IMR-90 (cell line): ENCODE results near the gene TRAPPC5. TPM values are rescaled to one million over a fixed set of nuclear protein-coding genes. Genes with fewer than 3 reads are reported as not detected.

ENCODE experiments used
- ATAC-seq: fragments of 200-7000 bp; cut with Tn5 transposase; 2 replicates; pipeline ENCODE4 v1.9.1; 2020; ENCODE audit warnings: low read depth, mild to moderate bottlenecking, moderate library complexity
- BruUV-seq: library from RNA; stranded (reverse); fragments of 400-500 nt; replicated peaks from 2 replicates; lab custom pipeline; 2021; lab: Mats Ljungman, UMichigan
- CTCF ChIA-PET: fragments of 300-600 bp; formaldehyde crosslinking; extraction: SDS; loops from one replicate; lab custom pipeline; 2021; ENCODE audit warnings: antibody characterized with exemption; lab: Yijun Ruan, JAX
- POLR2A ChIA-PET: fragments of 300-600 bp; sonication (Branson Sonifier 250); formaldehyde crosslinking; loops from one replicate; lab custom pipeline; 2022; ENCODE audit warnings: antibody characterized with exemption; ENCODE audit not compliant: unreplicated experiment; lab: Charles Lee
- DNase-seq: peaks from one replicate; pipeline ENCODE4 v3.0.0; 2013
- H2AFZ ChIP-seq: replicated peaks from 2 replicates; pipeline ENCODE3; 2013; ENCODE audit warnings: low read length, mild to moderate bottlenecking; ENCODE audit not compliant: poor library complexity
- H2AK5ac ChIP-seq: 2 replicates; pipeline ENCODE4 v1.6.1; 2013; ENCODE audit warnings: low read depth, low read length, inconsistent platforms
- H2AK9ac ChIP-seq: replicated peaks from 2 replicates; pipeline ENCODE3; 2013; ENCODE audit warnings: mild to moderate bottlenecking, low read depth, low read length, moderate library complexity; ENCODE audit not compliant: poor library complexity
- H2BK120ac ChIP-seq: 2 replicates; pipeline ENCODE4 v1.6.1; 2013; ENCODE audit warnings: low read depth, low read length, inconsistent platforms
- H2BK15ac ChIP-seq: 3 replicates; pipeline ENCODE4 v1.6.1; 2013; ENCODE audit warnings: low read depth, low read length, inconsistent platforms
- H2BK20ac ChIP-seq: 2 replicates; pipeline ENCODE4 v1.6.1; 2013; ENCODE audit warnings: low read depth, mild to moderate bottlenecking, inconsistent platforms, low read length, moderate library complexity
- H2BK5ac ChIP-seq: 2 replicates; pipeline ENCODE4 v1.6.1; 2013; ENCODE audit warnings: mild to moderate bottlenecking, low read depth, low read length, inconsistent platforms; ENCODE audit not compliant: poor library complexity, severe bottlenecking
- H3K14ac ChIP-seq: replicated peaks from 2 replicates; pipeline ENCODE4 v1.6.1; 2013; ENCODE audit warnings: low read depth, low read length, inconsistent platforms
- H3K18ac ChIP-seq: 2 replicates; pipeline ENCODE4 v1.6.1; 2013; ENCODE audit warnings: low read depth, low read length, control low read depth
- H3K23ac ChIP-seq: 2 replicates; pipeline ENCODE4 v1.6.1; 2013; ENCODE audit warnings: low read depth, low read length, inconsistent platforms
- H3K27ac ChIP-seq: 2 replicates; pipeline ENCODE4 v1.5.1; 2013; ENCODE audit warnings: mild to moderate bottlenecking, control low read depth, low read length; ENCODE audit not compliant: insufficient read depth
- H3K27me3 ChIP-seq: 2 replicates; pipeline ENCODE4 v1.6.1; 2013; ENCODE audit warnings: low read length; ENCODE audit not compliant: control insufficient read depth, insufficient read depth
- H3K36me3 ChIP-seq: 2 replicates; pipeline ENCODE4 v1.6.1; 2013; ENCODE audit warnings: low read length, mixed read lengths; ENCODE audit not compliant: control insufficient read depth, insufficient read depth
- H3K4ac ChIP-seq: 2 replicates; pipeline ENCODE4 v1.6.1; 2013; ENCODE audit warnings: low read depth, low read length, inconsistent platforms
- H3K4me1 ChIP-seq: 2 replicates; pipeline ENCODE4 v1.6.1; 2013; ENCODE audit warnings: low read length, mixed read lengths; ENCODE audit not compliant: control insufficient read depth, insufficient read depth
- H3K4me2 ChIP-seq: 2 replicates; pipeline ENCODE4 v1.6.1; 2013; ENCODE audit warnings: low read depth, mild to moderate bottlenecking, control low read depth, low read length, moderate library complexity
- H3K4me3 ChIP-seq: 2 replicates; pipeline ENCODE4 v1.5.1; 2013; ENCODE audit warnings: low read depth, mild to moderate bottlenecking, control low read depth, low read length, moderate library complexity; ENCODE audit not compliant: insufficient read depth
- H3K56ac ChIP-seq: 2 replicates; pipeline ENCODE4 v1.6.1; 2013; ENCODE audit warnings: low read length, inconsistent platforms; ENCODE audit not compliant: insufficient read depth; ENCODE audit errors: extremely low read depth
- H3K79me1 ChIP-seq, 2 experiments: 2 replicates each; pipeline ENCODE4 v1.6.1; 2013; ENCODE audit warnings: low read length in 2 of 2, inconsistent platforms in 1 of 2, low read depth in 1 of 2
- H3K9ac ChIP-seq: 2 replicates; pipeline ENCODE4 v1.6.1; 2013; ENCODE audit warnings: low read depth, low read length, control low read depth
- H3K9me1 ChIP-seq: 2 replicates; pipeline ENCODE4 v1.6.1; 2013; ENCODE audit warnings: low read length, inconsistent platforms; ENCODE audit not compliant: insufficient read depth
- H3K9me3 ChIP-seq: 2 replicates; pipeline ENCODE4 v1.6.1; 2013; ENCODE audit warnings: low read length; ENCODE audit not compliant: control insufficient read depth, insufficient read depth
- H4K20me1 ChIP-seq: 2 replicates; pipeline ENCODE4 v1.6.1; 2013; ENCODE audit warnings: low read length, inconsistent platforms; ENCODE audit not compliant: insufficient read depth
- H4K5ac ChIP-seq: 2 replicates; pipeline ENCODE4 v1.6.1; 2013; ENCODE audit warnings: mild to moderate bottlenecking, low read depth, low read length, control low read depth
- H4K8ac ChIP-seq, 2 experiments: 2 replicates each; pipeline ENCODE4 v1.6.1; 2013; ENCODE audit warnings: low read depth in 2 of 2, low read length in 2 of 2, control low read depth in 1 of 2, inconsistent platforms in 1 of 2
- H4K91ac ChIP-seq: 2 replicates; pipeline ENCODE4 v1.6.1; 2013; ENCODE audit warnings: low read depth, low read length, inconsistent platforms; ENCODE audit not compliant: insufficient read depth
- BHLHE40 ChIP-seq: fragments of 150-350 bp; IDR thresholded peaks from 2 replicates; pipeline ENCODE4 v1.6.1; 2016; ENCODE audit warnings: mild to moderate bottlenecking, low read depth, low read length
- CEBPB ChIP-seq: IDR thresholded peaks from 2 replicates; pipeline ENCODE4 v1.6.1; 2012; ENCODE audit warnings: low read depth, low read length, improper control_type of control experiment
- CHD1 ChIP-seq: IDR thresholded peaks from 2 replicates; pipeline ENCODE4 v1.6.1; 2012; ENCODE audit warnings: low read depth, low read length, improper control_type of control experiment
- FOS ChIP-seq: fragments of 150-350 bp; IDR thresholded peaks from 2 replicates; pipeline ENCODE4 v1.6.1; 2016; ENCODE audit warnings: low read depth, low read length
- MAFK ChIP-seq: IDR thresholded peaks from 2 replicates; pipeline ENCODE4 v1.6.1; 2012; ENCODE audit warnings: low read depth, low read length, improper control_type of control experiment
- MAZ ChIP-seq: IDR thresholded peaks from 2 replicates; pipeline ENCODE4 v1.6.1; 2012; ENCODE audit warnings: low read depth, mild to moderate bottlenecking, low read length, improper control_type of control experiment, moderate library complexity, borderline replicate concordance
- MXI1 ChIP-seq: IDR thresholded peaks from 2 replicates; pipeline ENCODE4 v1.6.1; 2012; ENCODE audit warnings: low read depth, mild to moderate bottlenecking, low read length, moderate library complexity, borderline replicate concordance
- NFE2L2 ChIP-seq: fragments of 150-350 bp; IDR thresholded peaks from 2 replicates; pipeline ENCODE4 v1.6.1; 2016; ENCODE audit warnings: low read depth, mild to moderate bottlenecking, low read length
- POLR2A ChIP-seq: IDR thresholded peaks from 2 replicates; pipeline ENCODE4 v1.6.1; 2012; ENCODE audit warnings: mild to moderate bottlenecking, low read depth, low read length
- RAD21 ChIP-seq: IDR thresholded peaks from 2 replicates; pipeline ENCODE4 v1.6.1; 2012; ENCODE audit warnings: low read length, improper control_type of control experiment
- RCOR1 ChIP-seq: IDR thresholded peaks from 2 replicates; pipeline ENCODE4 v1.6.1; 2012; ENCODE audit warnings: mild to moderate bottlenecking, low read length, improper control_type of control experiment; ENCODE audit not compliant: insufficient replicate concordance
- RFX5 ChIP-seq: IDR thresholded peaks from 2 replicates; pipeline ENCODE4 v1.8.0; 2012; ENCODE audit warnings: low read depth, mild to moderate bottlenecking, low read length, moderate library complexity
- SMC3 ChIP-seq: fragments of 150-350 bp; IDR thresholded peaks from 2 replicates; pipeline ENCODE4 v1.6.1; 2016; ENCODE audit warnings: low read depth, mild to moderate bottlenecking, antibody characterized with exemption, low read length, moderate library complexity
- USF2 ChIP-seq: fragments of 150-350 bp; IDR thresholded peaks from 2 replicates; pipeline ENCODE4 v1.6.1; 2017; ENCODE audit warnings: mild to moderate bottlenecking, antibody characterized with exemption, low read length, low read depth
- WGBS, 2 experiments: methylation state at CpG; one replicate each; pipeline versions ENCODE4 v1.1.5 to v1.1.7; 2013; ENCODE audit warnings: missing lambda C conversion rate in 2 of 2; ENCODE audit not compliant: insufficient read length in 1 of 2; ENCODE audit errors: extremely low coverage in 2 of 2; 5-methylcytosine and 5-hydroxymethylcytosine counted together
- dilution Hi-C: fragments of 300-500 bp; cut with HindIII; formaldehyde crosslinking; loops from one replicate; pipeline ENCODE4 v1.14.3; 2018; ENCODE audit warnings: low sequenced_read_pairs; ENCODE audit not compliant: unreplicated experiment
- in situ Hi-C: fragments of 300-500 bp; cut with MboI; formaldehyde crosslinking; loops from 3 replicates; pipeline ENCODE4 v1.14.3; 2019; ENCODE audit warnings: low sequenced_read_pairs, inconsistent platforms, mixed read lengths
- intact Hi-C: fragments of 100-400 bp; cut with micrococcal nuclease; formaldehyde crosslinking; loops from 2 replicates; pipeline ENCODE4 v1.10.0; 2022
- polyA plus RNA-seq, 3 experiments: library from polyadenylated mRNA; depleted of rRNA; stranded (reverse); fragments of >200 nt; gene quantifications; 2 replicates each; pipeline ENCODE4 v1.2.3, GENCODE V29; 2012; ENCODE audit warnings: low replicate concordance in 1 of 3
- total RNA-seq: library from RNA; depleted of rRNA; stranded (reverse); fragments of >200 nt; gene quantifications from 2 replicates; pipeline ENCODE4 v1.2.3, GENCODE V29; 2012
- TF ChIP-seq, protein P1 (sequence below): fragments of 150-350 bp; IDR thresholded peaks from 2 replicates; pipeline ENCODE4 v1.6.1; 2016; ENCODE audit warnings: low read depth, mild to moderate bottlenecking, low read length, moderate library complexity, borderline replicate concordance
- TF ChIP-seq, protein P2 (sequence below): conservative IDR thresholded peaks from 2 replicates; pipeline ENCODE4 v1.5.1; 2012; ENCODE audit warnings: mild to moderate bottlenecking, low read depth, low read length, improper control_type of control experiment

The TRAPPC5 gene
- total and polyA plus RNA-seq, 2 of the 4 experiments (the other 2 are of a cell fraction), result 54.7 to 109 TPM

GRCh38 chr19:7729211-7729610 is 48.6 kb downstream of the TRAPPC5 start:
- BruUV-seq, result no TSS peak
- Histone ChIP-seq H2BK15ac (no peak overlapping the region), H4K20me1 (no peaks in the 10 kb centered on the region), H3K27me3 (peaks cover 46% of the 10 kb centered on the region), H3K36me3 (no peaks in the 10 kb centered on the region), H3K18ac (no peak overlapping the region), H4K5ac (no peak overlapping the region), H2AK9ac (no peak overlapping the region), H3K56ac (no peak overlapping the region), H3K4me2 (no peak overlapping the region), H3K79me1 (no peaks in the 10 kb centered on the region), H4K8ac (no peak overlapping the region), H4K91ac (no peak overlapping the region), H3K9ac (no peak overlapping the region), H2AK5ac (no peak overlapping the region), H2BK5ac (no peak overlapping the region), H3K4ac (no peak overlapping the region), H2BK120ac (no peak overlapping the region), H2AFZ (no peak overlapping the region), H3K4me1 (no peaks in the 10 kb centered on the region), H2BK20ac (no peak overlapping the region), H3K23ac (no peak overlapping the region), H3K14ac (no peak overlapping the region), H3K9me1 (no peaks in the 10 kb centered on the region), H3K9me3 (no peaks in the 10 kb centered on the region), H3K4me3 (no peak overlapping the region), H3K27ac (no peak overlapping the region)
- intact Hi-C loops, result no loop called here
- ATAC-seq (no peak), DNase-seq (no peak)
- TF ChIP-seq CHD1 (no peak), RCOR1 (no peak), USF2 (no peak), BHLHE40 (no peak), SMC3 (no peak), MXI1 (no peak), MAFK (no peak), MAZ (no peak), POLR2A (no peak), NFE2L2 (no peak), FOS (no peak), RFX5 (no peak), RAD21 (no peak), CEBPB (no peak)
- TF ChIP-seq, protein P1, sequence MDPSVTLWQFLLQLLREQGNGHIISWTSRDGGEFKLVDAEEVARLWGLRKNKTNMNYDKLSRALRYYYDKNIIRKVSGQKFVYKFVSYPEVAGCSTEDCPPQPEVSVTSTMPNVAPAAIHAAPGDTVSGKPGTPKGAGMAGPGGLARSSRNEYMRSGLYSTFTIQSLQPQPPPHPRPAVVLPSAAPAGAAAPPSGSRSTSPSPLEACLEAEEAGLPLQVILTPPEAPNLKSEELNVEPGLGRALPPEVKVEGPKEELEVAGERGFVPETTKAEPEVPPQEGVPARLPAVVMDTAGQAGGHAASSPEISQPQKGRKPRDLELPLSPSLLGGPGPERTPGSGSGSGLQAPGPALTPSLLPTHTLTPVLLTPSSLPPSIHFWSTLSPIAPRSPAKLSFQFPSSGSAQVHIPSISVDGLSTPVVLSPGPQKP, result no peak
- TF ChIP-seq, protein P2, sequence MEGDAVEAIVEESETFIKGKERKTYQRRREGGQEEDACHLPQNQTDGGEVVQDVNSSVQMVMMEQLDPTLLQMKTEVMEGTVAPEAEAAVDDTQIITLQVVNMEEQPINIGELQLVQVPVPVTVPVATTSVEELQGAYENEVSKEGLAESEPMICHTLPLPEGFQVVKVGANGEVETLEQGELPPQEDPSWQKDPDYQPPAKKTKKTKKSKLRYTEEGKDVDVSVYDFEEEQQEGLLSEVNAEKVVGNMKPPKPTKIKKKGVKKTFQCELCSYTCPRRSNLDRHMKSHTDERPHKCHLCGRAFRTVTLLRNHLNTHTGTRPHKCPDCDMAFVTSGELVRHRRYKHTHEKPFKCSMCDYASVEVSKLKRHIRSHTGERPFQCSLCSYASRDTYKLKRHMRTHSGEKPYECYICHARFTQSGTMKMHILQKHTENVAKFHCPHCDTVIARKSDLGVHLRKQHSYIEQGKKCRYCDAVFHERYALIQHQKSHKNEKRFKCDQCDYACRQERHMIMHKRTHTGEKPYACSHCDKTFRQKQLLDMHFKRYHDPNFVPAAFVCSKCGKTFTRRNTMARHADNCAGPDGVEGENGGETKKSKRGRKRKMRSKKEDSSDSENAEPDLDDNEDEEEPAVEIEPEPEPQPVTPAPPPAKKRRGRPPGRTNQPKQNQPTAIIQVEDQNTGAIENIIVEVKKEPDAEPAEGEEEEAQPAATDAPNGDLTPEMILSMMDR, result no peak
- dilution Hi-C loops, result no loop called here
- in situ Hi-C loops, result no loop called here
- 0% methylated on average over 4 of the region's 16 CpGs; no CpG with 5 or more reads in 1 of the 2 experiments for WGBS, 2 experiments
- ChIA-PET CTCF (no interaction called here), POLR2A (no interaction called here)
